PC-3 (cell line): ENCODE results near the gene CDH4. TPM values are rescaled to one million over a fixed set of nuclear protein-coding genes. Genes with fewer than 3 reads are reported as not detected.

Experiments used
- ATAC-seq: fragments of 200-7000 bp; cut with Tn5 transposase; 2 replicates; pipeline ENCODE4 v1.9.1; 2020; ENCODE audit warnings: mild to moderate bottlenecking, moderate library complexity
- BruUV-seq: library from RNA; stranded (reverse); fragments of 400-500 nt; replicated peaks from 2 replicates; lab custom pipeline; 2021; lab: Mats Ljungman, UMichigan
- CTCF ChIA-PET: fragments of 300-600 bp; sonication (Branson Sonifier 250); formaldehyde crosslinking; loops from one replicate; lab custom pipeline; 2022; ENCODE audit warnings: antibody characterized with exemption; lab: Charles Lee
- POLR2A ChIA-PET: fragments of 300-600 bp; sonication (Branson Sonifier 250); formaldehyde crosslinking; loops from one replicate; lab custom pipeline; 2022; ENCODE audit warnings: antibody characterized with exemption; ENCODE audit not compliant: unreplicated experiment; lab: Charles Lee
- DNase-seq: peaks from one replicate; pipeline ENCODE4 v3.0.0-alpha.2; 2015
- H2AFZ ChIP-seq: fragments of 300-600 bp; sonication (generic); 2 replicates; pipeline ENCODE4 v1.6.0; 2016; ENCODE audit warnings: antibody characterized with exemption, low read length
- H3F3A ChIP-seq: fragments of 300-600 bp; sonication (generic); one replicate; pipeline ENCODE4 v1.6.0; 2017; ENCODE audit warnings: antibody characterized with exemption, low read length, control low read depth, mild to moderate bottlenecking; ENCODE audit not compliant: unreplicated experiment
- H3K27ac ChIP-seq: fragments of 300-600 bp; sonication (generic); 2 replicates; pipeline ENCODE4 v1.5.1; 2016; ENCODE audit warnings: mild to moderate bottlenecking, low read length
- H3K27me3 ChIP-seq: fragments of 300-600 bp; sonication (generic); 2 replicates; pipeline ENCODE4 v1.6.1; 2016; ENCODE audit warnings: low read length, mixed read lengths
- H3K36me3 ChIP-seq: fragments of 300-600 bp; sonication (generic); 2 replicates; pipeline ENCODE4 v1.6.1; 2016; ENCODE audit warnings: low read depth, mixed run types, low read length, mixed read lengths
- H3K4me1 ChIP-seq: fragments of 300-600 bp; sonication (generic); 2 replicates; pipeline ENCODE4 v1.5.1; 2016; ENCODE audit warnings: low read length; ENCODE audit not compliant: insufficient read depth
- H3K4me2 ChIP-seq: fragments of 300-600 bp; sonication (generic); 2 replicates; pipeline ENCODE4 v1.6.0; 2016; ENCODE audit warnings: low read length
- H3K4me3 ChIP-seq: fragments of 300-600 bp; sonication (generic); 2 replicates; pipeline ENCODE4 v1.5.1; 2016; ENCODE audit warnings: mild to moderate bottlenecking, low read length, mixed read lengths
- H3K79me2 ChIP-seq: fragments of 300-600 bp; sonication (generic); 2 replicates; pipeline ENCODE4 v1.6.1; 2017; ENCODE audit warnings: low read length, mixed read lengths
- H3K9ac ChIP-seq: fragments of 300-600 bp; sonication (generic); 2 replicates; pipeline ENCODE4 v1.6.0; 2016; ENCODE audit warnings: mild to moderate bottlenecking, low read length
- H3K9me2 ChIP-seq: fragments of 300-600 bp; sonication (generic); replicated peaks from 2 replicates; pipeline ENCODE4 v1.6.1; 2016; ENCODE audit warnings: mixed run types, low read length, mixed read lengths
- H3K9me3 ChIP-seq: fragments of 300-600 bp; sonication (generic); 2 replicates; pipeline ENCODE4 v1.6.1; 2016; ENCODE audit warnings: low read length, mixed read lengths
- H4K20me1 ChIP-seq: fragments of 300-600 bp; sonication (generic); 2 replicates; pipeline ENCODE4 v1.6.1; 2016; ENCODE audit warnings: low read length, mixed read lengths
- CTCF ChIP-seq: fragments of 300-600 bp; sonication (generic); conservative IDR thresholded peaks from 2 replicates; pipeline ENCODE4 v1.5.1; 2017; ENCODE audit warnings: antibody characterized with exemption, low read depth, mild to moderate bottlenecking, low read length
- EZH2 ChIP-seq: fragments of 300-600 bp; sonication (generic); IDR thresholded peaks from one replicate; pipeline ENCODE4 v1.6.1; 2017; ENCODE audit warnings: antibody characterized with exemption, mild to moderate bottlenecking, low read length; ENCODE audit not compliant: unreplicated experiment
- EZH2phosphoT487 ChIP-seq: fragments of 300-600 bp; sonication (generic); IDR thresholded peaks from 2 replicates; pipeline ENCODE4 v1.6.1; 2018; ENCODE audit warnings: mild to moderate bottlenecking, antibody characterized with exemption, low read length, borderline replicate concordance
- intact Hi-C: fragments of 100-400 bp; cut with micrococcal nuclease; formaldehyde crosslinking; loops from 2 replicates; pipeline ENCODE4 v1.9.0; 2023
- total RNA-seq: library from RNA; depleted of rRNA; stranded (reverse); fragments of >200 nt; gene quantifications from 2 replicates; pipeline ENCODE4 v1.2.3, GENCODE V29; 2014

CDH4 gene
- total RNA-seq, 1 experiment from 2014 or later, result not detected

DNA sequence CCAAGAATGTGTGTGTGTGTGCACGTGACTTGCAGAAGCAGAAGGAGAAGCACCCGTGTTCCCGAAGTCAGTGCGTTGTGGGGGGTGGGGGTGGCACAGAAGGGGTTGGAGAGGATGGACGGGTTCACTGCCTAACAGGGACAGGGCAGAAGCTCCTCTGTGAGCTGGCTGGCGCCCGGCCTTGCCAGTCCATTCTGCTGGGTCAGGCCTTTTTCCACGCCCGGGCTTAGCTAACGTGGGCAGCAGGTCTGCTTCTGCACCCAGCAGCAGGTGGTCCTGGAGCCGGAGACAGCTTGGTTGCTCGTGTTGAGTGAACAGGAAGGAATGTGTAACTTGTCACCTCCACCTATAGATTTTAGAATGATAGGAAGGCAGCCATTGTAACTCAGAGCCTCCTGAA, 374.4 kb downstream of the CDH4 start:
- no peak for ATAC-seq
- CTCF ChIA-PET, result no interaction called here
- no peak overlapping the region for H3K4me2 ChIP-seq
- H3K9ac ChIP-seq, result no peak overlapping the region
- H3K9me3 ChIP-seq, result no peaks in the 10 kb centered on the region
- no peak for TF ChIP-seq EZH2phosphoT487
- TF ChIP-seq EZH2, result no peak
- TF ChIP-seq CTCF, result no peak
- H3K36me3 ChIP-seq, result no peaks in the 10 kb centered on the region
- POLR2A ChIA-PET, result no interaction called here
- intact Hi-C loops, result no loop called here
- BruUV-seq, result no TSS peak
- H2AFZ ChIP-seq, result no peak overlapping the region
- no peak overlapping the region for H3K27ac ChIP-seq
- DNase-seq, result no peak
- no peaks in the 10 kb centered on the region for H4K20me1 ChIP-seq
- no peaks in the 10 kb centered on the region for H3K9me2 ChIP-seq
- no peak overlapping the region for H3K4me3 ChIP-seq
- no peaks in the 10 kb centered on the region for H3K4me1 ChIP-seq
- H3K79me2 ChIP-seq, result no peaks in the 10 kb centered on the region
- no peaks in the 10 kb centered on the region for H3F3A ChIP-seq
- H3K27me3 ChIP-seq, result peaks cover 99% of the 10 kb centered on the region

DNA sequence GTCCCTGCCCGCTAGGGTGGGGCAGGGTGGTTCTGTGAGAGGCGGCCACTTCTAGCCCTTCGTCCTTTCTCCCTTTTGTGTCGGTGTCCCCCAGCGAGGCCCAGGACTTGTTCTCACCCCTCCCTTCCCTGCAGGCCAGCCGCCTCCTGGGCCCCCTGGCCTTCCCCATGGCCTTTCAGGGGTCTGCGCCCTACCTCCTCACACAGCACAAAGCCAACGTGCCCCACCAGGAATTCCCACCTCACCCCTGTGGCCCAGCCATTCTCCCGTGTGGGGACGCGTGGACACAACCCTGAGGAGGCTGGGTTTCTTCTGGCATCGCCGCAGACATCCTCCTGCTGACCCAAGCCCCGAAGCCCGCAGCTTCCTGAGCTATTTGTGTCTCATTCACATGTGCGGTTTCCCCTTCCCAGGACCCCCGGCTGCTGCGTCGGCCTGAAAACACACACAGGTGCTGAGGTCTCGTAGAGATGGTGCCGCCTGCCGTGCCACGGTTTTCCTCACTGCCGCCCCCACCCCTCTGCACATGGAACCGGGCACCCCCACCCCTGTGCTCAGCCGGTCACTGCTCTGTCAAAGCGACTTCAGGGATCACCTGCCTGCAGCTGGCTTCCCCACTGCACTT, 375.8 kb downstream of the CDH4 start:
- H3K27ac ChIP-seq, result no peak overlapping the region
- no peak for TF ChIP-seq EZH2phosphoT487
- TF ChIP-seq EZH2, result no peak
- no peak for TF ChIP-seq CTCF
- H3K27me3 ChIP-seq, result peaks cover 90% of the 10 kb centered on the region
- no peaks in the 10 kb centered on the region for H3K9me2 ChIP-seq
- H3K4me1 ChIP-seq, result no peaks in the 10 kb centered on the region
- no peaks in the 10 kb centered on the region for H3K36me3 ChIP-seq
- H4K20me1 ChIP-seq, result no peaks in the 10 kb centered on the region
- H3K79me2 ChIP-seq, result no peaks in the 10 kb centered on the region
- DNase-seq (no peak), ATAC-seq (no peak)
- no peaks in the 10 kb centered on the region for H3K9me3 ChIP-seq
- BruUV-seq, result no TSS peak
- no peak overlapping the region for H3K9ac ChIP-seq
- no peak overlapping the region for H2AFZ ChIP-seq
- H3K4me3 ChIP-seq, result no peak overlapping the region
- H3K4me2 ChIP-seq, result no peak overlapping the region
- intact Hi-C loops, result no loop called here
- ChIA-PET POLR2A (no interaction called here), CTCF (no interaction called here)
- H3F3A ChIP-seq, result no peaks in the 10 kb centered on the region

- H3K9ac ChIP-seq, result no peak overlapping the region
These were observed 376.4 kb downstream of the CDH4 start for GRCh38 chr20:61628480-61628879.

More at GRCh38 chr20:61628480-61628879, 376.4 kb downstream of the CDH4 start:
- intact Hi-C loops, result no loop called here
- Histone ChIP-seq H3K9me3 (no peaks in the 10 kb centered on the region), H3K79me2 (no peaks in the 10 kb centered on the region), H3K9me2 (no peaks in the 10 kb centered on the region), H3K4me3 (no peak overlapping the region), H2AFZ (no peak overlapping the region), H3K36me3 (no peaks in the 10 kb centered on the region), H3K27me3 (peaks cover 87% of the 10 kb centered on the region), H3F3A (no peaks in the 10 kb centered on the region), H3K27ac (no peak overlapping the region), H3K4me1 (no peaks in the 10 kb centered on the region), H3K4me2 (no peak overlapping the region), H4K20me1 (no peaks in the 10 kb centered on the region)
- POLR2A ChIA-PET, result no interaction called here
- no TSS peak for BruUV-seq
- no peak for TF ChIP-seq EZH2
- TF ChIP-seq EZH2phosphoT487, result no peak
- no peak for TF ChIP-seq CTCF
- ATAC-seq (no peak), DNase-seq (no peak)
- CTCF ChIA-PET, result no interaction called here
